ENCODE results near the gene ZNF692.

- TF ChIP-seq, protein P1, sequence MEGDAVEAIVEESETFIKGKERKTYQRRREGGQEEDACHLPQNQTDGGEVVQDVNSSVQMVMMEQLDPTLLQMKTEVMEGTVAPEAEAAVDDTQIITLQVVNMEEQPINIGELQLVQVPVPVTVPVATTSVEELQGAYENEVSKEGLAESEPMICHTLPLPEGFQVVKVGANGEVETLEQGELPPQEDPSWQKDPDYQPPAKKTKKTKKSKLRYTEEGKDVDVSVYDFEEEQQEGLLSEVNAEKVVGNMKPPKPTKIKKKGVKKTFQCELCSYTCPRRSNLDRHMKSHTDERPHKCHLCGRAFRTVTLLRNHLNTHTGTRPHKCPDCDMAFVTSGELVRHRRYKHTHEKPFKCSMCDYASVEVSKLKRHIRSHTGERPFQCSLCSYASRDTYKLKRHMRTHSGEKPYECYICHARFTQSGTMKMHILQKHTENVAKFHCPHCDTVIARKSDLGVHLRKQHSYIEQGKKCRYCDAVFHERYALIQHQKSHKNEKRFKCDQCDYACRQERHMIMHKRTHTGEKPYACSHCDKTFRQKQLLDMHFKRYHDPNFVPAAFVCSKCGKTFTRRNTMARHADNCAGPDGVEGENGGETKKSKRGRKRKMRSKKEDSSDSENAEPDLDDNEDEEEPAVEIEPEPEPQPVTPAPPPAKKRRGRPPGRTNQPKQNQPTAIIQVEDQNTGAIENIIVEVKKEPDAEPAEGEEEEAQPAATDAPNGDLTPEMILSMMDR (IDR thresholded peaks at IDR 0.05 in 4 of 5, conservative IDR thresholded peaks at IDR 0.05 in 1 of 5) = no peak
- TF ChIP-seq POLR2A (IDR thresholded peaks at IDR 0.05) = no peak
Measured at GRCh38 chr1:248904437-248905216, 45.7 kb upstream of the ZNF692 start.

Data from gastrocnemius medialis (tissue), 4 donors.